Measurements from ENCODE around the gene DDX20. TPM values are rescaled to one million over a fixed set of nuclear protein-coding genes. Genes with fewer than 3 reads are reported as not detected.
A peak's percentile ranks its signal among the peaks of the same experiment; 100 is the strongest.

The DDX20 gene
- total and polyA plus RNA-seq, 2 donors (not counting 3 experiments of a cell fraction or from before 2014, with no cell fraction given), result 4.1 to 15.9 TPM

GRCh38 chr1:111743679-111744101 is 12.0 kb upstream of the DDX20 start:
- Histone ChIP-seq H3K9me1 (replicated peaks; ENCODE audit: control insufficient read depth, extremely low read depth, insufficient read depth, low read length) (no peaks in the 10 kb centered on the region), H3K27me3 (ENCODE audit: control insufficient read depth in 2 of 2, insufficient read depth in 2 of 2, low read length in 2 of 2) (peaks cover 4 to 6% of the 10 kb centered on the region in 2 experiments), H3K9me3 (replicated peaks; ENCODE audit: control insufficient read depth, insufficient read depth, low read length) (no peaks in the 10 kb centered on the region), H2AFZ (ENCODE audit: low read depth, low read length) (no peak overlapping the region), H3K4me2 (ENCODE audit: insufficient read depth, low read length) (no peak overlapping the region), H3K4me1 (ENCODE audit: control insufficient read depth, extremely low read depth, insufficient read depth, low read length) (peaks cover 10% of the 10 kb centered on the region), H3K4me3 (replicated peaks in 1 of 3; ENCODE audit: insufficient read depth in 1 of 3, low read depth in 1 of 3, low read length in 3 of 3) (no peak overlapping the region), H3K27ac (ENCODE audit: insufficient read depth, low read depth, low read length) (no peak overlapping the region), H3K9ac (replicated peaks; ENCODE audit: extremely low read depth, insufficient read depth, low read length) (no peak overlapping the region), H4K20me1 (replicated peaks; ENCODE audit: control insufficient read depth, extremely low read depth, insufficient read depth, low read length) (no peaks in the 10 kb centered on the region), H3K36me3 (ENCODE audit: control insufficient read depth in 2 of 2, extremely low read depth in 1 of 2, insufficient read depth in 2 of 2, low read length in 2 of 2) (no peaks in the 10 kb centered on the region), H3K79me2 (ENCODE audit: control insufficient read depth, insufficient read depth, low read length) (no peaks in the 10 kb centered on the region)
- TF ChIP-seq JUN (IDR thresholded peaks at IDR 0.05; ENCODE audit: borderline replicate concordance, insufficient read depth, insufficient read length, low read depth) (no peak), GATA2 (IDR thresholded peaks at IDR 0.05; ENCODE audit: insufficient read depth, insufficient read length, low read depth, low read length) (peak; percentile 23)
- BruUV-seq (replicated peaks), result no TSS peak
- dilution Hi-C loops (cut with MboI; ENCODE audit: extremely low pct_ligation_motif_present, low sequenced_read_pairs) (no loop called here), intact Hi-C loops (cut with micrococcal nuclease) (no loop called here)
- no peak for FAIRE-seq
- CTCF ChIA-PET, result interaction anchor here (1.0 to 11.1 kb wide), 5 partner anchors 10 to 262 kb away, joined by 3 to 487 read pairs (median 6); no protein-coding TSS in a partner anchor
- peak; percentile 38 for DNase-seq (ENCODE audit: low read depth, low spot score)
- POLR2A ChIA-PET, result interaction anchor here (0.6 kb wide), 1 partner anchor 134 kb away, joined by 5 read pairs; no protein-coding TSS in a partner anchor

GRCh38 chr1:111745675-111746613 is 9.8 kb upstream of the DDX20 start:
- no peak overlapping the region for H3K4me3 ChIP-seq (replicated peaks in 1 of 3; ENCODE audit: insufficient read depth in 1 of 3, low read depth in 1 of 3, low read length in 3 of 3)
- no peaks in the 10 kb centered on the region for H3K79me2 ChIP-seq (ENCODE audit: control insufficient read depth, insufficient read depth, low read length)
- H3K4me1 ChIP-seq (ENCODE audit: control insufficient read depth, extremely low read depth, insufficient read depth, low read length), result peaks cover 2% of the 10 kb centered on the region
- POLR2A ChIA-PET, result no interaction called here
- no peak overlapping the region for H3K4me2 ChIP-seq (ENCODE audit: insufficient read depth, low read length)
- CTCF ChIA-PET, result interaction anchor here (1.0 to 11.1 kb wide), 5 partner anchors 8 to 264 kb away, joined by 3 to 487 read pairs (median 54); partner anchors contain the start of gene INKA2
- peaks cover 4 to 5% of the 10 kb centered on the region in 2 experiments for H3K27me3 ChIP-seq (ENCODE audit: control insufficient read depth in 2 of 2, insufficient read depth in 2 of 2, low read length in 2 of 2)
- no peak overlapping the region for H3K9ac ChIP-seq (replicated peaks; ENCODE audit: extremely low read depth, insufficient read depth, low read length)
- dilution Hi-C loops (cut with MboI; ENCODE audit: extremely low pct_ligation_motif_present, low sequenced_read_pairs) (no loop called here), intact Hi-C loops (cut with micrococcal nuclease) (no loop called here)
- no peak overlapping the region for H2AFZ ChIP-seq (ENCODE audit: low read depth, low read length)
- H4K20me1 ChIP-seq (replicated peaks; ENCODE audit: control insufficient read depth, extremely low read depth, insufficient read depth, low read length), result no peaks in the 10 kb centered on the region
- no peak overlapping the region for H3K27ac ChIP-seq (ENCODE audit: insufficient read depth, low read depth, low read length)
- no peak for FAIRE-seq
- H3K9me1 ChIP-seq (replicated peaks; ENCODE audit: control insufficient read depth, extremely low read depth, insufficient read depth, low read length), result no peaks in the 10 kb centered on the region
- TF ChIP-seq GATA2 (IDR thresholded peaks at IDR 0.05; ENCODE audit: insufficient read depth, insufficient read length, low read depth, low read length), result no peak
- no peak for TF ChIP-seq CTCF (IDR thresholded peaks at IDR 0.05; ENCODE audit: extremely low read depth in 1 of 2, insufficient read depth in 1 of 2, low read depth in 1 of 2, low read length in 2 of 2)
- TF ChIP-seq EZH2 (IDR thresholded peaks at IDR 0.05; ENCODE audit: borderline replicate concordance, low read depth, low read length, severe bottlenecking), result no peak
- no peak for TF ChIP-seq POLR2AphosphoS5 (IDR thresholded peaks at IDR 0.05; ENCODE audit: insufficient read depth, low read depth, low read length)
- TF ChIP-seq MYC (IDR thresholded peaks at IDR 0.05; ENCODE audit: low read depth, low read length), result no peak
- no peak for TF ChIP-seq FOS (IDR thresholded peaks at IDR 0.05; ENCODE audit: borderline replicate concordance, insufficient read depth, low read length)
- no peak for TF ChIP-seq JUN (IDR thresholded peaks at IDR 0.05; ENCODE audit: borderline replicate concordance, insufficient read depth, insufficient read length, low read depth)
- TF ChIP-seq POLR2A (IDR thresholded peaks at IDR 0.05; ENCODE audit: low read depth, low read length), result no peak
- TF ChIP-seq, protein P1, sequence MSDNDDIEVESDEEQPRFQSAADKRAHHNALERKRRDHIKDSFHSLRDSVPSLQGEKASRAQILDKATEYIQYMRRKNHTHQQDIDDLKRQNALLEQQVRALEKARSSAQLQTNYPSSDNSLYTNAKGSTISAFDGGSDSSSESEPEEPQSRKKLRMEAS (IDR thresholded peaks at IDR 0.05; ENCODE audit: insufficient read depth, insufficient read length), result no peak
- H3K9me3 ChIP-seq (replicated peaks; ENCODE audit: control insufficient read depth, insufficient read depth, low read length), result no peaks in the 10 kb centered on the region
- no peak for DNase-seq (ENCODE audit: low read depth, low spot score)
- no peaks in the 10 kb centered on the region for H3K36me3 ChIP-seq (ENCODE audit: control insufficient read depth in 2 of 2, extremely low read depth in 1 of 2, insufficient read depth in 2 of 2, low read length in 2 of 2)
- no TSS peak for BruUV-seq (replicated peaks)

Data from endothelial cell of umbilical vein (primary cell).